NCI-H82 treated with DMSO at 0.1 percent for 48 hours (cell line): ENCODE measurements around the gene ZNRF1.

ENCODE experiments used
- DNase-seq: peaks from one replicate; lab custom pipeline; 2025; ENCODE audit not compliant: unreplicated experiment; lab: John Stamatoyannopoulos, UW

The ZNRF1 gene

GRCh38 chr16:75095204-75095621, 96.4 kb downstream of the ZNRF1 start:
- no peak for DNase-seq

GRCh38 chr16:75096656-75097055, 97.8 kb downstream of the ZNRF1 start:
- no peak for DNase-seq

DNA sequence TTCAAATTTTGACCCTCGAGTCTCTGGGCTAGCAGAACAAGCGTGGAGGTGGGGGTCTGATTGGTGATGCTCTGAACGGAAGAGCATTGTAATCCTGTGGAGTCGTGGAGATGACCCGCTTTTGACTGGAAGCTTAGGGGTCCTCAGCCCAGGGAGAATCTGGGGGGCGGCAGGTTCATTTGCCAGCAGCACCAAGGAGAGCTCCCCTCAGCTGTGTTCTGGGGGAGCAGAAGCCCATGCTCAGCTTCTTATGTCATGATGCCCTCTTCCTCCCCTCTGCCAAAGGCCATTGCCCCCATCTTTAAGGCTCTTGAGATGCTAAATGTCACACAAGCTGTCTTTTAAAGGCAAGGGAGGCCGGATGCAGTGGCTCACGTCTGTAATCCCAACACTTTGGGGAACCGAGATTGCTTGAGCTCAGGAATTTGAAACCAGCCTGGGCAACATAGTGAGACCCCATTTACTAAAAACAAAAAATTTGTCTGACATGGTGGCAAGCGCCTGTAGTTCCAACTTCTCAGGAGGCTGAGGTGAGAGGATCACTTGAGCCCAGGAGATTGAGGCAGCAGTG, 98.5 kb downstream of the ZNRF1 start:
- DNase-seq, result no peak

- no peak for DNase-seq
Measured at GRCh38 chr16:75097941-75098901, 99.4 kb downstream of the ZNRF1 start.

DNA sequence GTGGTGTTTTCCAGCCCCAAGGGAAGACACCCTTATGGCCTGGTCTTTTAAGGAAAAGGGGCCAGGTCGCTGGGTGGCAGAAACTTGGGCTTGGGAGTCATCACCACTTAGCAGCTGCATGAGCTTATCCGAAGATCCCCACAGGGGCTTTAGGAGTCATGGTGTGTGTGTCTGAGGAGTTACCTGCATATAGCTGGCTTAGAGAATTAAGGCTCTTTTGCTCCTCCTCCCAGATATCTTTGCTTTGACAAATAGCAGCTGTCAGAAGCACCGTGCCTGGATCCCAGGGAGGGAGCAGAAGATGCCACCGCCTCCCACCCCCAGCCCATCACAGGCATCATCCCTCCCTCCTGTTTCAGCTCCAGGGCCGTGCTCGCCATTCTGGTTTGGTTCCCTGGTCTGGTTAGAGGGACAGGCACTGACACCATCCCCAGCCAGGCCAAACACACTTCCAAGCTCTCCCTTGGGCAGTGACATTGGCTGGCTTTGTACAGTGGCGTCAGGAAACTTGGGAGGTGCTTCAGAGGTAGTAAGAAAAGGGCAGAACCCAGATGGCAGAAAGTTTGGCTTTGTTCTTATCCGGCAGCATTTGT, 100.3 kb downstream of the ZNRF1 start:
- DNase-seq, result peak; percentile 18

GRCh38 chr16:75099738-75100602, 101.1 kb downstream of the ZNRF1 start:
- DNase-seq, result no peak

GRCh38 chr16:75100603-75100990, 101.8 kb downstream of the ZNRF1 start:
- DNase-seq, result no peak

DNA sequence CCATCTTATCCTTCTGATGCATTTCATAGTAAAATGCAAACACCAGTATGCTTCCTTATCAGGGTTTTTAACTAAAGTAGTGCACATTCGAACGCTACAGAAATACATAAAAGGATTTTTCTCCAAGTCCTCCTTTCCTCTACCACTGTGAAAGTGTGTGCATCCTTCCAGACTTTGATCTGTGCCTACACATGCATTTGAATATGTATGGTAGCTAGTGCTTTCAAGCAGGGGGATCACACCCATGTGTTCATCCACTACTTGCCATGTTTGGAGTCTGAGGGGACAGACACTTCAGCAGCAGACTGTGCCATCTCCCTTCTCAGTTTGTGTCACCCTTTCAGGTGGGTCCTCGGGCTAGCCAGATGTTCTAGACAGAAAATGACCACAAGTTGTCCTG, 102.8 kb downstream of the ZNRF1 start:
- DNase-seq, result no peak

- no peak for DNase-seq
Measured at GRCh38 chr16:75102595-75102994, 103.8 kb downstream of the ZNRF1 start.

GRCh38 chr16:75103994-75104393, 105.2 kb downstream of the ZNRF1 start:
- no peak for DNase-seq

DNA sequence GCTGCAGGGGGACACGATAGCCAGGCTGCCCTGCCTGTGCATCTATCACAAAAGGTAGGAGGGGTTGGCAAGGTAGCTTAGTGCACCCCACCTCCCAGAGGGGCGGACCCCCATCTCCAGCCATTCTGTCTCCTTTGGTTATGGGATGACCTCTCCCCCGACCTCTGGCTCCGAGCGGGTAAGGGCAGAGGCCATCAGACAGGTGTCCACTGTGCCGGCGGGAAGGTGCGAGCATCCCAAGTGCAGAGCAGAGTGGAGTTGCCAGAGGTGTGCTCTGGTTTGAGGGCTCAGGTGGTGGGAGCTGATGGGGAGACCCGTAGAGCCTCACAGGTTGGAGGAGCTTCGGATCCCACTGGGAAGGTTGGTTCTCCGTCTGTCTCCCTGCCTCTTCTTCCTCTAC, 106.0 kb downstream of the ZNRF1 start:
- DNase-seq, result no peak

DNA sequence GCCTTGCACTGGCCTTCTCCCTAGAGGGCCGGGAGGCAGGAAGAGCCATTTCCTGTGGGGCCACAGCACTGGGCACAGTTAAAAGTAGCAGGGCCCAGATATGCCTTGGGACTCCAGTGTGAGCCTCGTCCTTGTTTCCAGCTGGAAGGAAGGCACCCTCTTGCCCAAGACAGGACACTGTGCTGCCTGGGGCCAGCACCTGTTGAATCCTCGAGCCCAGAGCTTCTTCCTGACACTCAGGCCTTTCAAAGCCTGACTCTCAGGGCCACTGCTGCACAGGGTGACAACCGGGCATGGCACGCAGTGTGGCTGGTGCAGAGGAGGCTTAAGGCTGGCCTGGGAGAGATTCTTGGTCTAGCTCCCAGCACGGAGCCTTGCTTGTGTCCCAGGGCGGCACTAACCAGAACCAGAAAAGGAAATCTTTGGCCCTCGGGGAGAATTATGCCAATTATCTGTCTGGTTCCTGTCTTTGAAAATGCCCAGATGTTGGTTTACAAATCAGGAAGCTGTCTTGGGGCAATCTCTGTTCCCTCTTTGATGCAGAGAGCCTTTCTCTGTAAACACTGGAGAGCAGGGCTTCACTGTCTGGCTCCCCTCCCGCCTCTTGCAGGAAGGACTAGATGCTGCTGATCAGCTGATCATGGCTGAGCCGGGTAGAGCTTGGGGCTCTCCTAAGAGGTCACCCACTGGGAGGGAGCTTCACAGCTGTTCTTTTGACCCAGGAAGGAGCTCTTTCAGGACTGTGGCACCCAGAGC, 106.7 kb downstream of the ZNRF1 start:
- DNase-seq, result no peak

GRCh38 chr16:75106351-75107274, 107.8 kb downstream of the ZNRF1 start:
- no peak for DNase-seq

- DNase-seq, result no peak
Measured at GRCh38 chr16:75107505-75107904, 108.7 kb downstream of the ZNRF1 start.

DNA sequence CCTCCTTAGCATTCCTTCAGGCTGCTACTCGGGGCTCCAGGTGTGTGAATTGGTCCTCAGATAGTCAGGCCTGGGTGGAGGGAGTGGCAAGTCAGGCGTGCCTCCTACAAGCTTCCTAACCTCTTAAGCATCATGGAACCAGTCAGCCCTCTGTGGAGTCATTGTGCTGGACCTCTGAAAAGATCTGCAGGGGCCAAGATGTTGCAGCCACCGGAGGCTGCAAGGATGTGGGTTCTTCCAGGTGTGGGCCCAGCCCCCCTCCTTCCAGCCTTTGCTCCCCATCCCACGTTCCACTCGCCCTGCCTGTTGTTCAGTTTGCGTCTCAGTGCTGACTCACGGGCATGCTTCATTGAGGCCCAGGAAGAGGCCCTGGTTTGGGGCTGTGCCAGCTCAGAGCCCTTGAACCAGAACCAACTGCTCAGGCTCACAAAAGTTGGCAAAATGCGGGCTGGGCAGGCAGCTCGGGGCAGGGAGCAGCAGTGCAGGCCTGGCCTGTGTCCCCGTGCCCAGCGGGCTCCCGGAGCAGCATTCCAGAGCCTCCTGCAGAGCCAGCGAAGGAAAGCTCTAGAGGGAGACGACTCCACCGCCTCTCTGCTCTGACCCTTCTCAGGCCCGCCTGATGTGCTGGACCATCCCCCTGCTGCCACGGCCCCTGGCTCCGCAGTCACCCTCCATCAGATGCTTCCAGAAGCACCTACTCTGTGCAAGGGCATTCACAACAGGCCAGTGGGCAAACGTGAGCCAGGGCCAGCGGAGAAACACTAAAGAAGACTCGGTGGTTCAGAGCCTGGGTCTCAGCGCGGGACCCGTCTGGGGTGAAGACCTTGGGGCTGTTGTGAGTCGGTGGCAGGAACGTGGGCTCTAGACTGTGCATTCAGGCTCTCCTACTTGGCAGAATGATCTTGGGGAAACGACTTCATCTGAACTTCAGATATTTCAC, 110.2 kb downstream of the ZNRF1 start:
- DNase-seq, result no peak

GRCh38 chr16:75109732-75110243, 111.0 kb downstream of the ZNRF1 start:
- no peak for DNase-seq

- peak; percentile 56 for DNase-seq
Measured at GRCh38 chr16:75110637-75111513, 112.1 kb downstream of the ZNRF1 start.
